Measurements from ENCODE around the gene FAM114A1. TPM values are rescaled to one million over a fixed set of nuclear protein-coding genes. Genes with fewer than 3 reads are reported as not detected.

The FAM114A1 gene
- total RNA-seq, 1 donor from 2014 or later = 25.3 TPM

- intact Hi-C loops (cut with DNase I) = loop anchor here (2.0 kb wide), 1 partner anchor 98 kb away; no protein-coding TSS in a partner anchor
- ATAC-seq (peak; percentile 44), DNase-seq (ENCODE audit: missing footprints) (no peak)
These were observed 10.9 kb upstream of the FAM114A1 start, which contains the start of gene TLR6 for GRCh38 chr4:38856524-38857337. Gene TLR6, minus strand, starts transcription at chr4:38856817. Its CDS starts 27,344 bp downstream, at chr4:38829473.

- ATAC-seq (peak; percentile 89), DNase-seq (ENCODE audit: missing footprints) (no peak)
- intact Hi-C loops (cut with DNase I) = loop anchor here (2.0 kb wide), 1 partner anchor 99 kb away; no protein-coding TSS in a partner anchor
These were observed 10.1 kb upstream of the FAM114A1 start for GRCh38 chr4:38857354-38858096.

GRCh38 chr4:38858097-38858420, 9.5 kb upstream of the FAM114A1 start:
- DNase-seq (ENCODE audit: missing footprints) = no peak
- no peak for ATAC-seq
- intact Hi-C loops (cut with DNase I) = no loop called here

GRCh38 chr4:38859501-38859900, 8.1 kb upstream of the FAM114A1 start:
- no peak for ATAC-seq
- DNase-seq (ENCODE audit: missing footprints) = no peak
- intact Hi-C loops (cut with DNase I) = no loop called here

GRCh38 chr4:38860788-38861424, 6.7 kb upstream of the FAM114A1 start:
- peak; percentile 74 for DNase-seq (ENCODE audit: missing footprints)
- intact Hi-C loops (cut with DNase I) = no loop called here

GRCh38 chr4:38861791-38862190, 5.8 kb upstream of the FAM114A1 start:
- ATAC-seq = no peak
- DNase-seq (ENCODE audit: missing footprints) = no peak
- intact Hi-C loops (cut with DNase I) = no loop called here

More at GRCh38 chr4:38860788-38861424, 6.7 kb upstream of the FAM114A1 start:
- ATAC-seq = no peak

- ATAC-seq = no peak
- intact Hi-C loops (cut with DNase I) = no loop called here
- no peak for DNase-seq (ENCODE audit: missing footprints)
These were observed 2.2 kb upstream of the FAM114A1 start for GRCh38 chr4:38865445-38865844.

GRCh38 chr4:38866973-38867477, 581 bp upstream of the FAM114A1 start:
- intact Hi-C loops (cut with DNase I) = no loop called here
- ATAC-seq (no peak), DNase-seq (ENCODE audit: missing footprints) (no peak)

GRCh38 chr4:38868059-38868960, 704 bp downstream of the FAM114A1 start:
- peak; percentile 62 for ATAC-seq
- intact Hi-C loops (cut with DNase I) = no loop called here
- DNase-seq (ENCODE audit: missing footprints) = peak; percentile 75

GRCh38 chr4:38869511-38869910, 1.9 kb downstream of the FAM114A1 start:
- ATAC-seq (no peak), DNase-seq (ENCODE audit: missing footprints) (no peak)
- intact Hi-C loops (cut with DNase I) = no loop called here

GRCh38 chr4:38870098-38870808, 2.6 kb downstream of the FAM114A1 start:
- DNase-seq (ENCODE audit: missing footprints) (no peak), ATAC-seq (no peak)
- intact Hi-C loops (cut with DNase I) = no loop called here

GRCh38 chr4:38871593-38871992, 4.0 kb downstream of the FAM114A1 start:
- intact Hi-C loops (cut with DNase I) = no loop called here
- ATAC-seq = no peak
- no peak for DNase-seq (ENCODE audit: missing footprints)

GRCh38 chr4:38872620-38873019, 5.0 kb downstream of the FAM114A1 start:
- intact Hi-C loops (cut with DNase I) = no loop called here
- DNase-seq (ENCODE audit: missing footprints) (no peak), ATAC-seq (no peak)

- DNase-seq (ENCODE audit: missing footprints) = no peak
- intact Hi-C loops (cut with DNase I) = no loop called here
- no peak for ATAC-seq
These were observed 5.8 kb downstream of the FAM114A1 start for GRCh38 chr4:38873290-38873944.

- ATAC-seq = no peak
- DNase-seq (ENCODE audit: missing footprints) = no peak
- intact Hi-C loops (cut with DNase I) = no loop called here
These were observed 9.0 kb downstream of the FAM114A1 start for GRCh38 chr4:38876636-38877035.

- ATAC-seq (no peak), DNase-seq (ENCODE audit: missing footprints) (no peak)
- intact Hi-C loops (cut with DNase I) = no loop called here
These were observed 16.6 kb downstream of the FAM114A1 start for GRCh38 chr4:38884254-38884653.

- intact Hi-C loops (cut with DNase I) = no loop called here
- peak; percentile 31 for ATAC-seq
- DNase-seq (ENCODE audit: missing footprints) = no peak
These were observed 21.5 kb downstream of the FAM114A1 start for GRCh38 chr4:38889143-38889542.
